Muscle of arm (tissue), 12 donors: ENCODE data around the gene RIOK1. TPM values are rescaled to one million over a fixed set of nuclear protein-coding genes. Genes with fewer than 3 reads are reported as not detected.

Experiments used
- polyA plus RNA-seq, 12 donors: library from polyadenylated mRNA; unstranded; fragments of 120-200 nt; gene quantifications; one replicate each; pipeline ENCODE4 v1.2.1, GENCODE V29; 2013; ENCODE audit not compliant: insufficient read length in 12 of 12

The RIOK1 gene
- polyA plus RNA-seq, 12 donors = 20.5 to 48.1 (median 28.0) TPM; not detected in 1

Other genes starting within 250 kb of the RIOK1 start
- 100 to 1,000 TPM in 2 of 12 donors, 10 to 100 TPM in 9, not detected in 1; 72.5 to 110 (median 90.8) TPM for gene SSR1, start 76.6 kb upstream of the RIOK1 start, polyA plus RNA-seq
- under 1 TPM in 3 of 12 donors, not detected in 9; 0.12 to 0.36 (median 0.19) TPM for gene CAGE1, start 66 bp upstream of the RIOK1 start, polyA plus RNA-seq
- 100 to 1,000 TPM in 2 of 12 donors, 10 to 100 TPM in 2, 1 to 10 TPM in 7, not detected in 1; 2.0 to 334 (median 3.9) TPM for gene DSP, start 151.9 kb downstream of the RIOK1 start, polyA plus RNA-seq
- 10 to 100 TPM in 11 of 12 donors, not detected in 1; 11.9 to 22.0 (median 15.8) TPM for gene SNRNP48, start 200.4 kb downstream of the RIOK1 start, polyA plus RNA-seq